SIG-M5 treated with dmso at 0.1 percent for 504 hours (cell line): ENCODE measurements around the gene LDLRAD4.
A peak's percentile ranks its signal among the peaks of the same experiment; 100 is the strongest.
"Not testable (repeated sequence)": the region's sequence is repeated elsewhere in the genome, so short reads cannot be mapped to it uniquely, and the experiment has no call there.

Experiments
- DNase-seq: peaks from one replicate; lab custom pipeline; 2025; ENCODE audit not compliant: unreplicated experiment; lab: John Stamatoyannopoulos, UW

Gene LDLRAD4

DNA sequence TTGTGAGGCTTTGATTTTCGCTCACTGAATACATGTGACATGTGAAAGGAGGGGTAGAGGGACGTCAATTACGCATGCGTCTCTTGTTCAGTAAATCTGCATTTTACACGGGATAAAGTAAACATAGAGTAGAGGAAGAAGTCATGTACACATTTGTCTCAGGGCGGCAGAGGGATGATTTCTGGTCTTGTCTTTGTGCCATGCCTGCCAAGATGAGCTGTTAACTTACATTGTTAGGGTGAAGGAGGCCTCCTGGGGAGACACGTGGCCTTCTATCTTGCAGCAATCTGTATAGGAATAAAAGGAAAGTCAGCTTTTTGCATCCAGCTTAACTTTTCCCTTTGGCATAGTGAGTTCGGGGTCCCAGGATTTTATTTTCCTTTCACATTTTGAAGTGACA is 106.3 kb downstream of the LDLRAD4 start:
- no peak for DNase-seq

- DNase-seq = no peak
These were observed 109.7 kb downstream of the LDLRAD4 start for GRCh38 chr18:13328213-13328612.

- DNase-seq = no peak
These were observed 112.4 kb downstream of the LDLRAD4 start for GRCh38 chr18:13330996-13331395.

- DNase-seq = no peak
These were observed 113.3 kb downstream of the LDLRAD4 start for GRCh38 chr18:13331846-13332245.

- DNase-seq = no peak
These were observed 114.3 kb downstream of the LDLRAD4 start for GRCh38 chr18:13332874-13333273.

DNA sequence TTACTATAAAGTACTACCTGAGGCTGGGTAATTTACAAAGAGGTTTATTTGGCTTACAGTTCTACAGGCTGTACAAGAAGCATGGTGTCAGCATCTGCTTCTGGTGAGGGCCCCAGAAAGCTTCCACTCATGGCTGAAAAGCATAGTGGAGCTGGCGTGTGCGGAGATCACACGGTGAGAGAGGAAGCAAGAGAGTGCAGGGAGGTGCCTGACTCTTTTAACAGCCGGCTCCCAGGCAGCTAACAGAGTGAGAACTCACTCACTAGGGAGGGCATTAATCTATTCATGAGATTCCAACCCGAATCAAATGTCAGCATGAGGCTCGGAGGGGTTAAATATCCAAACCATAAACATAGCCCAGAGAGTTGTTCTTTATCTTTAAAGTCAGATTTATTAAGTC is 117.3 kb downstream of the LDLRAD4 start:
- no peak for DNase-seq

- no peak for DNase-seq
These were observed 118.3 kb downstream of the LDLRAD4 start for GRCh38 chr18:13336841-13337240.

GRCh38 chr18:13337369-13337768 is 118.8 kb downstream of the LDLRAD4 start:
- DNase-seq = no peak

- DNase-seq = no peak
These were observed 119.8 kb downstream of the LDLRAD4 start for GRCh38 chr18:13338318-13338717.

DNA sequence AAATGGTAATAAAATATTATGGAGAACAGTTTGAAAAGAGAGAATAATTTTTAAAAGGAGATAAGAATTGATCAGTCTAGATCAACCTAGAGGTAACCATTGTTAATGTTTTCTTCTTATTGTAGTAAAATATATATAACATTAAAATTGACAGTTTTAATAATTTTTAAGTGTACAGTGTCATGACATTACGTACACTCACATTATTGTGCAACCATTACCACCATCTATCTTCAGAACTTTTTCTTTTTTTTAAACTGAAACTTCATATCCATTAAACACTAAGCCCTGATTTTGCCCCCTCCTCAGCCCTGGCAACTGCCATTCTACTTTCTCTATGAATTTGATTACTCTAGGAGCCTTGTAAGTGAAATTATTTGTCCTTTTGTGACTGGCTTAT is 121.1 kb downstream of the LDLRAD4 start:
- DNase-seq = no peak

DNA sequence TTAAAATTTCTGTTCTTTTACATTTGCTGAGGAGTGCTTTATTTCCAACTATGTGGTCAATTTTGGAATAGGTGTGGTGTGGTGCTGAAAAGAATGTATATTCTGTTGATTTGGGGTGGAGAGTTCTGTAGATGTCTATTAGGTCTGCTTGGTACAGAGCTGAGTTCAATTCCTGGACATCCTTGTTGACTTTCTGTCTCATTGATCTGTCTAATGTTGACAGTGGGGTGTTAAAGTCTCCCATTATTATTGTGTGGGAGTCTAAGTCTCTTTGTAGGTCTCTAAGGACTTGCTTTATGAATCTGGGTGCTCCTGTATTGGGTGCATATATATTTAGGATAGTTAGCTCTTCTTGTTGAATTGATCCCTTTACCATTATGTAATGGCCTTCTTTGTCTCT is 127.9 kb downstream of the LDLRAD4 start:
- DNase-seq = not testable (repeated sequence)

- DNase-seq = peak; percentile 38
These were observed 134.7 kb downstream of the LDLRAD4 start for GRCh38 chr18:13353084-13353823.

DNA sequence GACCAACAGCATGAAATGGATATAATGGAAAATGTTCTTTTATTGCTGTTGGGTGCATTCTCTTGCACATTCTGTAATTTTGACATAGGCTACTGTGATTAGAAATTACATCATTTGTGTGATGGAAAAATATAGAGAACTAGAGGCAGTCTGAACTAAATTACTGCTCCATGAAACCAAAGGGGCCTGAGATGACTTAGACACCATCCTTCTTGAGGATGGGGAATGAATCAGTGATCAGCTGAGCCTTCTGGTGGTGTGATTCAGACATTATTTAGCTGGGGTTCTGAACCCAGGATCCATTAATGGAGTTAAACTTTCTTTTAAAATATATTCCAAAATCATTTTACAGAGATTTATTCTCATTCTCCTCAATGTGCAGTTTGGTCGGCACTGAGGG is 135.8 kb downstream of the LDLRAD4 start:
- DNase-seq = no peak

GRCh38 chr18:13356032-13356431 is 137.5 kb downstream of the LDLRAD4 start:
- no peak for DNase-seq

DNA sequence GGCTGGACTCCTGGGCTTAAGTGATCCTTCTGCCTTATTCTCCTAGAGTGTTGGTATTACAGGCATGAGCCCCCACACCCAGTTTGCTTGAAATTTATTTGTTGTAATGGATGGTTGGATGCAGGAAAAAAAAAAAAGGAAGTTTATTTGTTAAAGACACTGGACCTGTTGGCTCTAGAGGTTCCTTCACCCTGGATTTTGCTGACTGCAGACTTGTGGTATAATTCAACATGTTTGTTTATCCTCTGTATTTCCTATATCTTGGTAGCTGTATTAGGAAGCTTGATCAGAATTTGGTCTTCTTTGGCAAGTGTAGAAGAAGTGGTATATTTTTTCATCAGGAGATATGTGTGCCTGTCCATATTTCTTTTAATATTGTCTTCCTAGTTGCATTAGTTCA is 138.7 kb downstream of the LDLRAD4 start:
- no peak for DNase-seq

GRCh38 chr18:13359210-13359609 is 140.7 kb downstream of the LDLRAD4 start:
- peak; percentile 17 for DNase-seq

- no peak for DNase-seq
These were observed 142.9 kb downstream of the LDLRAD4 start for GRCh38 chr18:13361431-13361830.

DNA sequence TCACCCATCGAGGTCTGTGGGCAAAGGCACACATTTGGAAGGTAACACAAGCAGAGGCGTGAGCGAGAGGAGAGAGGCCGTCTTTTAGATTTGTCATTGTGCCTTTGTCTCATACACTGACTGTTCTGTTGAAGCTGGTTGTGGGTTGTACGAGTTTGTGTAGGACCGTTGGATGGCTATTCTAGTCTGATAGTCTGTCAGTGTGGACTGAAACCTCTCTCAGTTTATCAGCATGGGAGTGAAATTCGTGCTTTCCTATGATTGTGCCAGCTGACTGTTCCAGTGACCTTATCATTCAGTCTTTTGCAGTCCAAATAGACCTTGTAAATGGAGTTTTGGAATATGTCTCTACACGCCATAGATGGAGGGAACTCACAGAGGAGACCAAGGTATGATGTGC is 143.5 kb downstream of the LDLRAD4 start:
- no peak for DNase-seq

- DNase-seq = peak; percentile 36
These were observed 144.0 kb downstream of the LDLRAD4 start for GRCh38 chr18:13362607-13363006.

GRCh38 chr18:13363359-13363758 is 144.8 kb downstream of the LDLRAD4 start:
- no peak for DNase-seq

DNA sequence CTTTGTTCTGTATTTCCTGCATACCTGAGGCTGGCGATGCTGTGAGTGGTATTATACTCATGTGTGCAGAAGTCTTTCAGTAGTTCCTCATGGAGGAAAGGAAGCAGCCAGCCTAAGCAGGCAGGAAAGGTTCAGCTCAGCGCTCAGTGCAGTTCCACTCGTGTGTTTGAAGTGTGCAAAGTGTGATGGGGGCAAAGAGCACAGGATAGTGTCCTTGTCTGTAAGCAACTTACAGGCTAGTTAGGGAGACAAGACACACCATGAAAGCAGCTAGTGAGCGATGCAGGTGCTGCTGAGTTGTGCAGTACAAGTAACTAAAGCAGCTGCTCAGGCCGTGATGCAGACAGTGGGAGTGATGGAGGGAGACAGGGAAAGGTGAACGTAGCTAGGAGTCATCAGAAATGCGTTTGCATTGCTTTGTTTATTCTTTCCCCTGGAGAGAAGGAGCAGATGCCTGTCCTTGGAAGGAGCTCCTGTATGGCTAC is 146.2 kb downstream of the LDLRAD4 start:
- no peak for DNase-seq

GRCh38 chr18:13366131-13366530 is 147.6 kb downstream of the LDLRAD4 start:
- no peak for DNase-seq

GRCh38 chr18:13366541-13366940 is 148.0 kb downstream of the LDLRAD4 start:
- DNase-seq = no peak
